ENCODE data around the gene CRTC1. TPM values are rescaled to one million over a fixed set of nuclear protein-coding genes. Genes with fewer than 3 reads are reported as not detected.

Gene CRTC1
- total and polyA plus RNA-seq, 2 of the 13 experiments (the other 11 are each of a cell fraction or from before 2014, with no cell fraction given): 2.0 to 2.7 TPM

DNA sequence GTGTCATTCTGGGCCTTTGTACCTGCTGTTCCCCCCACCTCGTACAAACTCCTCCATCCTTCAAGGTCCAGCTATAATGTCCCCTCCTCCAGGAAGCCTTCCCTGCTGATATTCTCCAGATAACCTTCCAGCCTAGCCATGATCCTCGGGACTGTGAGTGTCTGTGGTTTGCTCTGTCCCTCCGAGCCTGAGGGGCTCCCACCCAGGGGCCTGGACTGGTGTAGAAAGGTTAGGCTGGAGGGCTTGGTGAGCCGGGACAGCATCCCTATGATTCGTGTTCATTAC is 110.5 kb downstream of the CRTC1 start:
- H4K20me1 ChIP-seq (ENCODE audit: insufficient read depth, low read length): no peaks in the 10 kb centered on the region
- H3K4me3 ChIP-seq (replicated peaks in 1 of 3; ENCODE audit: insufficient read depth in 1 of 3, low read depth in 2 of 3, low read length in 3 of 3): no peak overlapping the region
- intact Hi-C loops (cut with micrococcal nuclease; ENCODE audit: unreplicated experiment): no loop called here
- H3K9me3 ChIP-seq (ENCODE audit: low read length): no peaks in the 10 kb centered on the region
- ATAC-seq (no peak), DNase-seq (ENCODE audit: low spot score) (no peak), FAIRE-seq (no peak)
- TF ChIP-seq, protein P1, sequence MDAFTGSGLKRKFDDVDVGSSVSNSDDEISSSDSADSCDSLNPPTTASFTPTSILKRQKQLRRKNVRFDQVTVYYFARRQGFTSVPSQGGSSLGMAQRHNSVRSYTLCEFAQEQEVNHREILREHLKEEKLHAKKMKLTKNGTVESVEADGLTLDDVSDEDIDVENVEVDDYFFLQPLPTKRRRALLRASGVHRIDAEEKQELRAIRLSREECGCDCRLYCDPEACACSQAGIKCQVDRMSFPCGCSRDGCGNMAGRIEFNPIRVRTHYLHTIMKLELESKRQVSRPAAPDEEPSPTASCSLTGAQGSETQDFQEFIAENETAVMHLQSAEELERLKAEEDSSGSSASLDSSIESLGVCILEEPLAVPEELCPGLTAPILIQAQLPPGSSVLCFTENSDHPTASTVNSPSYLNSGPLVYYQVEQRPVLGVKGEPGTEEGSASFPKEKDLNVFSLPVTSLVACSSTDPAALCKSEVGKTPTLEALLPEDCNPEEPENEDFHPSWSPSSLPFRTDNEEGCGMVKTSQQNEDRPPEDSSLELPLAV (CRISPR knock-in tag; conservative IDR thresholded peaks at IDR 0.05; ENCODE audit: low read depth): no peak
- peak; percentile 15 for TF ChIP-seq ZFP36 (IDR thresholded peaks at IDR 0.05; ENCODE audit: borderline replicate concordance, low read depth, low read length, partially characterized antibody)
- TF ChIP-seq ZNF431 (CRISPR knock-in tag; IDR thresholded peaks at IDR 0.05; ENCODE audit: borderline replicate concordance, low read depth): no peak
- H3K4me1 ChIP-seq (ENCODE audit: insufficient read depth, low read length): peaks cover 48% of the 10 kb centered on the region
- H3K27me3 ChIP-seq (ENCODE audit: control insufficient read depth in 1 of 2, insufficient read depth in 2 of 2, low read length in 2 of 2): peaks cover 10 to 65% of the 10 kb centered on the region in 2 experiments
- no peaks in the 10 kb centered on the region for H3K79me2 ChIP-seq (ENCODE audit: insufficient read depth, low read length)
- H3K9ac ChIP-seq (ENCODE audit: insufficient read depth, low read depth, low read length): no peak overlapping the region
- H3K27ac ChIP-seq (ENCODE audit: extremely low read length, insufficient read depth, low read length): no peak overlapping the region
- WGBS (ENCODE audit: low lambda C conversion rate): 8% methylated on average over 5 of the region's 5 CpGs
- ChIA-PET CTCF (ENCODE audit: low intra/inter-chr PET ratio, low total read pairs) (no interaction called here), POLR2A (interaction anchor here (0.5 kb wide), 1 partner anchor 247 kb away, joined by 3 read pairs; no protein-coding TSS in a partner anchor)
- BruUV-seq (replicated peaks): no TSS peak
- in situ Hi-C loops (cut with HindIII; ENCODE audit: extremely low pct_ligation_motif_present, low pct_unique_long_range_greater_than_20kb): no loop called here
- no peak overlapping the region for H3K4me2 ChIP-seq (ENCODE audit: low read depth, low read length)
- no peaks in the 10 kb centered on the region for H3K36me3 ChIP-seq (replicated peaks in 1 of 2; ENCODE audit: control insufficient read depth in 1 of 2, insufficient read depth in 2 of 2, low read length in 2 of 2)
- H2AFZ ChIP-seq (ENCODE audit: low read length): no peak overlapping the region

DNA sequence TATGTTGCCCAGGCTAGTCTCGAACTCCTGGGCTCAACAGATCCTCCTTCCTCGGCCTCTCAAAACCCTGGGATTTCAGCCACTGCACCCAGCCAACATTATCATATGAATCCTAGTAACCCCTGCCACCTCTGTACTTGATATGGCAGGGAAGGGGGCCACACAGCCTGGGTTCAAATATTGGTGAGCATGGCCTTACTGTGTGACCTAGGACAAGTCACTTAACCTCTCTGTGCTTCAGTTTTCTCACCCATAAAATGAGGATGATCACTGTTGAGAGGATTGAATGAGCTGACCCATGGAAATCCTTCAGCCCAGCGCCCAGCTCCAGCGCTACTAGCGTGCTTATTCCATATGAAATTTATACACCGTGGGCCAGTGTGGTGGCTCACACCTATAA is 111.2 kb downstream of the CRTC1 start:
- H3K36me3 ChIP-seq (replicated peaks in 1 of 2; ENCODE audit: control insufficient read depth in 1 of 2, insufficient read depth in 2 of 2, low read length in 2 of 2): no peaks in the 10 kb centered on the region
- intact Hi-C loops (cut with micrococcal nuclease; ENCODE audit: unreplicated experiment): loop anchor here (5.0 kb wide), 1 partner anchor 38 kb away; the partner anchor contains the start of gene UPF1
- H3K9me3 ChIP-seq (ENCODE audit: low read length): no peaks in the 10 kb centered on the region
- peaks cover 10 to 58% of the 10 kb centered on the region in 2 experiments for H3K27me3 ChIP-seq (ENCODE audit: control insufficient read depth in 1 of 2, insufficient read depth in 2 of 2, low read length in 2 of 2)
- H3K79me2 ChIP-seq (ENCODE audit: insufficient read depth, low read length): no peaks in the 10 kb centered on the region
- FAIRE-seq (no peak), ATAC-seq (no peak), DNase-seq (ENCODE audit: low spot score) (no peak)
- 69% methylated on average over 4 of the region's 6 CpGs for WGBS (ENCODE audit: low lambda C conversion rate)
- H3K4me2 ChIP-seq (ENCODE audit: low read depth, low read length): no peak overlapping the region
- no peak overlapping the region for H2AFZ ChIP-seq (ENCODE audit: low read length)
- POLR2A ChIA-PET: interaction anchor here (0.9 kb wide), 1 partner anchor 52 kb away, joined by 3 read pairs; no protein-coding TSS in a partner anchor
- TF ChIP-seq ZNF572 (CRISPR knock-in tag; IDR thresholded peaks at IDR 0.05) (no peak), ETV5 (CRISPR knock-in tag; IDR thresholded peaks at IDR 0.05; ENCODE audit: borderline replicate concordance) (no peak), ZNF768 (CRISPR knock-in tag; IDR thresholded peaks at IDR 0.05) (peak; percentile 89)
- no peak overlapping the region for H3K9ac ChIP-seq (ENCODE audit: insufficient read depth, low read depth, low read length)
- no peak overlapping the region for H3K4me3 ChIP-seq (replicated peaks in 1 of 3; ENCODE audit: insufficient read depth in 1 of 3, low read depth in 2 of 3, low read length in 3 of 3)
- H3K4me1 ChIP-seq (ENCODE audit: insufficient read depth, low read length): peaks cover 55% of the 10 kb centered on the region
- in situ Hi-C loops (cut with HindIII; ENCODE audit: extremely low pct_ligation_motif_present, low pct_unique_long_range_greater_than_20kb): no loop called here
- no peak overlapping the region for H3K27ac ChIP-seq (ENCODE audit: extremely low read length, insufficient read depth, low read length)
- H4K20me1 ChIP-seq (ENCODE audit: insufficient read depth, low read length): no peaks in the 10 kb centered on the region
- no TSS peak for BruUV-seq (replicated peaks)
- CTCF ChIA-PET (ENCODE audit: low intra/inter-chr PET ratio, low total read pairs): no interaction called here

All from HepG2 (cell line).